ENCODE data around the gene TJAP1. TPM values are rescaled to one million over a fixed set of nuclear protein-coding genes. Genes with fewer than 3 reads are reported as not detected.

The TJAP1 gene
- total RNA-seq, 1 donor from 2014 or later: 38.7 TPM

GRCh38 chr6:43517505-43518357 lies 40.4 kb downstream of the TJAP1 start:
- Mint-ChIP-seq H3K4me1 (ENCODE audit: unreplicated experiment) (peaks cover 23% of the 10 kb centered on the region), H3K9me3 (ENCODE audit: unreplicated experiment) (no peaks in the 10 kb centered on the region), H3K36me3 (ENCODE audit: unreplicated experiment) (peaks cover 27% of the 10 kb centered on the region), H3K27ac (ENCODE audit: unreplicated experiment) (no peak overlapping the region), H3K4me3 (ENCODE audit: unreplicated experiment) (no peak overlapping the region), H3K27me3 (ENCODE audit: unreplicated experiment) (no peaks in the 10 kb centered on the region)
- DNase-seq (ENCODE audit: extremely low spot score, unreplicated experiment): no peak
- TF ChIP-seq, protein P1, sequence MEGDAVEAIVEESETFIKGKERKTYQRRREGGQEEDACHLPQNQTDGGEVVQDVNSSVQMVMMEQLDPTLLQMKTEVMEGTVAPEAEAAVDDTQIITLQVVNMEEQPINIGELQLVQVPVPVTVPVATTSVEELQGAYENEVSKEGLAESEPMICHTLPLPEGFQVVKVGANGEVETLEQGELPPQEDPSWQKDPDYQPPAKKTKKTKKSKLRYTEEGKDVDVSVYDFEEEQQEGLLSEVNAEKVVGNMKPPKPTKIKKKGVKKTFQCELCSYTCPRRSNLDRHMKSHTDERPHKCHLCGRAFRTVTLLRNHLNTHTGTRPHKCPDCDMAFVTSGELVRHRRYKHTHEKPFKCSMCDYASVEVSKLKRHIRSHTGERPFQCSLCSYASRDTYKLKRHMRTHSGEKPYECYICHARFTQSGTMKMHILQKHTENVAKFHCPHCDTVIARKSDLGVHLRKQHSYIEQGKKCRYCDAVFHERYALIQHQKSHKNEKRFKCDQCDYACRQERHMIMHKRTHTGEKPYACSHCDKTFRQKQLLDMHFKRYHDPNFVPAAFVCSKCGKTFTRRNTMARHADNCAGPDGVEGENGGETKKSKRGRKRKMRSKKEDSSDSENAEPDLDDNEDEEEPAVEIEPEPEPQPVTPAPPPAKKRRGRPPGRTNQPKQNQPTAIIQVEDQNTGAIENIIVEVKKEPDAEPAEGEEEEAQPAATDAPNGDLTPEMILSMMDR (IDR thresholded peaks at IDR 0.05): no peak

GRCh38 chr6:43520097-43520496 lies 42.7 kb downstream of the TJAP1 start:
- Mint-ChIP-seq H3K4me3 (ENCODE audit: unreplicated experiment) (no peak overlapping the region), H3K27me3 (ENCODE audit: unreplicated experiment) (no peaks in the 10 kb centered on the region), H3K9me3 (ENCODE audit: unreplicated experiment) (no peaks in the 10 kb centered on the region), H3K36me3 (ENCODE audit: unreplicated experiment) (peaks cover 32% of the 10 kb centered on the region), H3K4me1 (ENCODE audit: unreplicated experiment) (peaks cover 13% of the 10 kb centered on the region), H3K27ac (ENCODE audit: unreplicated experiment) (no peak overlapping the region)
- TF ChIP-seq, protein P1 (IDR thresholded peaks at IDR 0.05): no peak
- DNase-seq (ENCODE audit: extremely low spot score, unreplicated experiment): no peak

- Mint-ChIP-seq H3K27ac (ENCODE audit: unreplicated experiment) (no peak overlapping the region), H3K36me3 (ENCODE audit: unreplicated experiment) (peaks cover 41% of the 10 kb centered on the region), H3K9me3 (ENCODE audit: unreplicated experiment) (no peaks in the 10 kb centered on the region), H3K27me3 (ENCODE audit: unreplicated experiment) (no peaks in the 10 kb centered on the region), H3K4me1 (ENCODE audit: unreplicated experiment) (no peaks in the 10 kb centered on the region), H3K4me3 (ENCODE audit: unreplicated experiment) (no peak overlapping the region)
- TF ChIP-seq, protein P1 (IDR thresholded peaks at IDR 0.05): no peak
- DNase-seq (ENCODE audit: extremely low spot score, unreplicated experiment): no peak
Observed at GRCh38 chr6:43521836-43522235, 44.5 kb downstream of the TJAP1 start.

GRCh38 chr6:43522547-43523261 lies 45.3 kb downstream of the TJAP1 start:
- no peaks in the 10 kb centered on the region for H3K27me3 Mint-ChIP-seq (ENCODE audit: unreplicated experiment)
- H3K36me3 Mint-ChIP-seq (ENCODE audit: unreplicated experiment): peaks cover 50% of the 10 kb centered on the region
- H3K27ac Mint-ChIP-seq (ENCODE audit: unreplicated experiment): no peak overlapping the region
- H3K4me3 Mint-ChIP-seq (ENCODE audit: unreplicated experiment): no peak overlapping the region
- H3K4me1 Mint-ChIP-seq (ENCODE audit: unreplicated experiment): no peaks in the 10 kb centered on the region
- DNase-seq (ENCODE audit: extremely low spot score, unreplicated experiment): no peak
- no peaks in the 10 kb centered on the region for H3K9me3 Mint-ChIP-seq (ENCODE audit: unreplicated experiment)
- TF ChIP-seq, protein P1 (IDR thresholded peaks at IDR 0.05): no peak

- no peaks in the 10 kb centered on the region for H3K4me1 Mint-ChIP-seq (ENCODE audit: unreplicated experiment)
- no peaks in the 10 kb centered on the region for H3K9me3 Mint-ChIP-seq (ENCODE audit: unreplicated experiment)
- no peak overlapping the region for H3K27ac Mint-ChIP-seq (ENCODE audit: unreplicated experiment)
- TF ChIP-seq, protein P1 (IDR thresholded peaks at IDR 0.05): no peak
- peaks cover 52% of the 10 kb centered on the region for H3K36me3 Mint-ChIP-seq (ENCODE audit: unreplicated experiment)
- no peaks in the 10 kb centered on the region for H3K27me3 Mint-ChIP-seq (ENCODE audit: unreplicated experiment)
- DNase-seq (ENCODE audit: extremely low spot score, unreplicated experiment): no peak
- H3K4me3 Mint-ChIP-seq (ENCODE audit: unreplicated experiment): no peak overlapping the region
Observed at GRCh38 chr6:43523284-43523683, 45.9 kb downstream of the TJAP1 start.

All from osteocyte (in vitro differentiated cells).